Mucosa of descending colon (tissue), 3 donors: ENCODE measurements around the gene MLANA. TPM values are rescaled to one million over a fixed set of nuclear protein-coding genes. Genes with fewer than 3 reads are reported as not detected.

Source experiments
- ATAC-seq: fragments of 200-7000 bp; cut with Tn5 transposase; one replicate; pipeline ENCODE4 v1.9.1; 2020; ENCODE audit warnings: mild to moderate bottlenecking, moderate library complexity
- DNase-seq, 3 donors: peaks; one replicate each; pipeline ENCODE4 v3.0.0-alpha.2; 2020
- H3K36me3 ChIP-seq: fragments of 200-600 bp; one replicate; pipeline ENCODE4 v1.8.0; 2021; ENCODE audit warnings: low read depth, mild to moderate bottlenecking
- H3K4me1 ChIP-seq: fragments of 200-600 bp; one replicate; pipeline ENCODE4 v1.8.0; 2021; ENCODE audit warnings: low read depth, mild to moderate bottlenecking
- H3K4me3 ChIP-seq: fragments of 200-600 bp; one replicate; pipeline ENCODE4 v1.8.0; 2021; ENCODE audit warnings: mild to moderate bottlenecking
- H3K9me3 ChIP-seq: fragments of 200-600 bp; one replicate; pipeline ENCODE4 v1.8.0; 2021; ENCODE audit warnings: mild to moderate bottlenecking
- CTCF ChIP-seq: fragments of 200-600 bp; IDR thresholded peaks from one replicate; pipeline ENCODE4 v1.8.0; 2022; ENCODE audit warnings: antibody characterized with exemption, mild to moderate bottlenecking
- intact Hi-C, 2 donors: fragments of 100-400 bp; cut with DNase I in 1 of 2; cut with micrococcal nuclease in 1 of 2; formaldehyde crosslinking; loops; one replicate each; pipeline versions ENCODE4 v1.11.0 to v1.11.1; 2022; cut with DNase I, micrococcal nuclease
- total RNA-seq, 3 donors: library from RNA; stranded (reverse); fragmentation: NEBNext Ultra II Directional in 2 of 3; extraction: Animal tissue kit (Norgen Biotek cat#: 25700) in 2 of 3; gene quantifications; one replicate each; pipeline versions ENCODE4 v1.2.1 to v1.2.4, GENCODE V29; 2021 to 2023
- donor health status: DM: no; HTN: no; CAD: no; lungs with moderate emphysema.
- donor health status: DM: no; HTN: no; CAD: no.
- donor health status: DM: no; HTN: yes; CAD: no.

Gene MLANA
- total RNA-seq, 3 donors from 2014 or later = not detected

GRCh38 chr9:5909976-5910375 is 19.3 kb downstream of the MLANA start:
- Histone ChIP-seq H3K36me3 (no peaks in the 10 kb centered on the region), H3K4me1 (no peaks in the 10 kb centered on the region), H3K4me3 (no peak overlapping the region), H3K9me3 (no peaks in the 10 kb centered on the region)
- ATAC-seq (no peak), DNase-seq (no peak)
- intact Hi-C loops = no loop called here
- TF ChIP-seq CTCF = no peak

GRCh38 chr9:5910413-5911057 is 19.8 kb downstream of the MLANA start:
- DNase-seq = no peak
- Histone ChIP-seq H3K9me3 (no peaks in the 10 kb centered on the region), H3K4me3 (no peak overlapping the region), H3K36me3 (no peaks in the 10 kb centered on the region), H3K4me1 (no peaks in the 10 kb centered on the region)
- TF ChIP-seq CTCF = no peak
- no peak for ATAC-seq
- intact Hi-C loops = no loop called here

- no peak overlapping the region for H3K4me3 ChIP-seq
- DNase-seq (no peak), ATAC-seq (no peak)
- TF ChIP-seq CTCF = no peak
- no peaks in the 10 kb centered on the region for H3K4me1 ChIP-seq
- H3K36me3 ChIP-seq = no peaks in the 10 kb centered on the region
- H3K9me3 ChIP-seq = no peaks in the 10 kb centered on the region
- intact Hi-C loops = no loop called here
Measured at GRCh38 chr9:5915438-5915837, 24.7 kb downstream of the MLANA start.

- H3K9me3 ChIP-seq = no peaks in the 10 kb centered on the region
- H3K4me3 ChIP-seq = no peak overlapping the region
- H3K36me3 ChIP-seq = no peaks in the 10 kb centered on the region
- H3K4me1 ChIP-seq = no peaks in the 10 kb centered on the region
- DNase-seq (no peak), ATAC-seq (no peak)
- no peak for TF ChIP-seq CTCF
- intact Hi-C loops = no loop called here
Measured at GRCh38 chr9:5917273-5917672, 26.6 kb downstream of the MLANA start.

GRCh38 chr9:5917888-5918287 is 27.2 kb downstream of the MLANA start:
- H3K36me3 ChIP-seq = no peaks in the 10 kb centered on the region
- intact Hi-C loops = no loop called here
- H3K9me3 ChIP-seq = no peaks in the 10 kb centered on the region
- DNase-seq = no peak
- H3K4me1 ChIP-seq = no peaks in the 10 kb centered on the region
- H3K4me3 ChIP-seq = no peak overlapping the region
- no peak for TF ChIP-seq CTCF
- ATAC-seq = no peak

- intact Hi-C loops = no loop called here
- no peak overlapping the region for H3K4me3 ChIP-seq
Measured at GRCh38 chr9:5918460-5918859, 27.8 kb downstream of the MLANA start.

More at GRCh38 chr9:5918460-5918859, 27.8 kb downstream of the MLANA start:
- Histone ChIP-seq H3K36me3 (no peaks in the 10 kb centered on the region), H3K4me1 (no peaks in the 10 kb centered on the region), H3K9me3 (no peaks in the 10 kb centered on the region)
- ATAC-seq = no peak
- no peak for DNase-seq
- TF ChIP-seq CTCF = no peak
